ENCODE measurements around the gene CDC25A.

CDC25A gene

GRCh38 chr3:48185129-48185528, 3.1 kb downstream of the CDC25A start:
- no peak overlapping the region for H3K27ac Mint-ChIP-seq
- peaks cover 73% of the 10 kb centered on the region for H3K36me3 Mint-ChIP-seq (ENCODE audit: low read depth)
- H3K4me3 Mint-ChIP-seq, result no peak overlapping the region
- H3K9me3 Mint-ChIP-seq, result no peaks in the 10 kb centered on the region
- peaks cover 16% of the 10 kb centered on the region for H3K27me3 Mint-ChIP-seq
- no peak for DNase-seq
- peaks cover 26% of the 10 kb centered on the region for H3K4me1 Mint-ChIP-seq (ENCODE audit: low read depth)

DNA sequence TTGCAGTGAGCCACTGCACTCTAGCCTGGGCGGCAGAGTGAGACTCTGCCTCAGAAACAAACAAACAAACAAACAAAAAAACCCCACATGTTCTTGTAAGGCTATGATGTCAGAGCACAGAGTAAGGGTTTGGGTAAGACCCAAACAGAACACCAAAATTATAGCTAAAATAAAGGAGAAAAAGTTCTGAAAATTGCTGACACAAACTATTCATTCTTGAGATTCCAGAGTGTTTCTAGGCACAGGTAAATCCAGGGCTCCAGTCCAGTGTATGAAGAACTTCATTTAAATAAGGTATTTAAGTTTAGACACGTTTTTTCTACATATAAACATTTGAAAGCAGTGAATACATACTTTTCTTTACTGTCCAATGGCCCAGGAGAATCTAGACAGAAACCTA, 3.9 kb downstream of the CDC25A start:
- no peak for DNase-seq
- Mint-ChIP-seq H3K36me3 (ENCODE audit: low read depth) (peaks cover 81% of the 10 kb centered on the region), H3K4me3 (no peak overlapping the region), H3K4me1 (ENCODE audit: low read depth) (peaks cover 26% of the 10 kb centered on the region), H3K27ac (no peak overlapping the region), H3K9me3 (no peaks in the 10 kb centered on the region), H3K27me3 (peaks cover 16% of the 10 kb centered on the region)

GRCh38 chr3:48180531-48181253, 7.5 kb downstream of the CDC25A start:
- no peak for DNase-seq
- H3K36me3 Mint-ChIP-seq (ENCODE audit: low read depth), result peaks cover 97% of the 10 kb centered on the region
- no peak overlapping the region for H3K27ac Mint-ChIP-seq
- H3K9me3 Mint-ChIP-seq, result no peaks in the 10 kb centered on the region
- peaks cover 6% of the 10 kb centered on the region for H3K4me1 Mint-ChIP-seq (ENCODE audit: low read depth)
- H3K27me3 Mint-ChIP-seq, result peaks cover 5% of the 10 kb centered on the region
- H3K4me3 Mint-ChIP-seq, result no peak overlapping the region

- Mint-ChIP-seq H3K36me3 (ENCODE audit: low read depth) (peaks cover 96% of the 10 kb centered on the region), H3K27me3 (no peaks in the 10 kb centered on the region), H3K27ac (no peak overlapping the region), H3K4me1 (ENCODE audit: low read depth) (peaks cover 2% of the 10 kb centered on the region), H3K9me3 (no peaks in the 10 kb centered on the region), H3K4me3 (no peak overlapping the region)
- DNase-seq, result no peak
Observed at GRCh38 chr3:48180021-48180420, 8.2 kb downstream of the CDC25A start.

GRCh38 chr3:48178072-48178471, 10.1 kb downstream of the CDC25A start:
- H3K27ac Mint-ChIP-seq, result no peak overlapping the region
- no peak for DNase-seq
- H3K36me3 Mint-ChIP-seq (ENCODE audit: low read depth), result peaks cover 96% of the 10 kb centered on the region
- H3K27me3 Mint-ChIP-seq, result no peaks in the 10 kb centered on the region
- no peak overlapping the region for H3K4me3 Mint-ChIP-seq
- H3K9me3 Mint-ChIP-seq, result no peaks in the 10 kb centered on the region
- H3K4me1 Mint-ChIP-seq (ENCODE audit: low read depth), result no peaks in the 10 kb centered on the region

DNA sequence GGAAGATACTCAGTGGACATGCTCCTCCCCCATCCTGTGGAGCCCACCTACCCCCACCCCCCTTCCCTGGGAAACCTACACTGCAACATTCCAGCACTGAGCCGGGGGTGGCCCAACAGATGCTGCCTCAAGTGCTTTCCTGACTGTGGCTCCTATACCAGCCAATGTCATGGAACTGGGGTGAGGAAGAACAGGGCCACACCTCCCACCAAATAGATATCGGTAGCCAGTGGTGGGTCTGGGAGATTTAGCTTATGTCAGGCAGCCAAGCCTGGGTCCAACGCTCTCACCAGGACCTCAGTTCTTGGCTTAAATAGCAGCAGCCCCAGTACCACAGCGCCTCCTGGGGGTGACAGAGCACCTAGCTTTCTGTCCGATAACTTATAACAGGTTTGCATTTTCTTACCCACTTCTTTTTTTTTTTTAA, 30.3 kb downstream of the CDC25A start:
- Mint-ChIP-seq H3K4me1 (ENCODE audit: low read depth) (no peaks in the 10 kb centered on the region), H3K27me3 (no peaks in the 10 kb centered on the region), H3K36me3 (ENCODE audit: low read depth) (peaks cover 69% of the 10 kb centered on the region), H3K9me3 (no peaks in the 10 kb centered on the region), H3K4me3 (no peak overlapping the region), H3K27ac (no peak overlapping the region)
- DNase-seq, result peak; percentile 52

- H3K27ac Mint-ChIP-seq, result peak overlapping the region; percentile 57
- H3K4me1 Mint-ChIP-seq (ENCODE audit: low read depth), result no peaks in the 10 kb centered on the region
- DNase-seq, result no peak
- no peak overlapping the region for H3K4me3 Mint-ChIP-seq
- no peaks in the 10 kb centered on the region for H3K27me3 Mint-ChIP-seq
- H3K9me3 Mint-ChIP-seq, result no peaks in the 10 kb centered on the region
- H3K36me3 Mint-ChIP-seq (ENCODE audit: low read depth), result peaks cover 62% of the 10 kb centered on the region
Observed at GRCh38 chr3:48157202-48157840, 30.9 kb downstream of the CDC25A start.

DNA sequence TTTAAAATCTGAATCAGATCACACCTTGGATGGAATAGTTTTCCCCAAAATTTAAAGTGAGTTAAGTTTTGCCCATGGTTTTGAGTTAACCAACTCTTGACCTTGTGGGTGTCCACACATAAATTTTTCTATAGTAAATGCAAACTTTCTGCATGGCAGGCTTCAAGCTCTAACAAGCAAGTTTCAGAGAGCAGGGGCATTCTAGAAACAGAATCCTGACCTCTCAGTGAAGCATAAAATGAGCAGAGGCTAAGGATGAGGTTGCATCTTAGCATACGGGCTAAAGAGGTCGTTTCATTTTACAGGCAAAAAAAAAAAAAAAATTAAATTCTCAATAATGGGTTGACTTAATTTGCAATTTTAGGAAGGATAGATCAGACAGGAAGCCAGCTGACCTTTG, 32.1 kb downstream of the CDC25A start:
- Mint-ChIP-seq H3K36me3 (ENCODE audit: low read depth) (peaks cover 51% of the 10 kb centered on the region), H3K27ac (no peak overlapping the region), H3K9me3 (no peaks in the 10 kb centered on the region), H3K4me3 (no peak overlapping the region), H3K27me3 (no peaks in the 10 kb centered on the region), H3K4me1 (ENCODE audit: low read depth) (no peaks in the 10 kb centered on the region)
- DNase-seq, result no peak

- no peaks in the 10 kb centered on the region for H3K9me3 Mint-ChIP-seq
- H3K27ac Mint-ChIP-seq, result no peak overlapping the region
- no peaks in the 10 kb centered on the region for H3K27me3 Mint-ChIP-seq
- DNase-seq, result no peak
- peaks cover 40% of the 10 kb centered on the region for H3K36me3 Mint-ChIP-seq (ENCODE audit: low read depth)
- H3K4me1 Mint-ChIP-seq (ENCODE audit: low read depth), result no peaks in the 10 kb centered on the region
- H3K4me3 Mint-ChIP-seq, result no peak overlapping the region
Observed at GRCh38 chr3:48155122-48155521, 33.1 kb downstream of the CDC25A start.

- Mint-ChIP-seq H3K9me3 (no peaks in the 10 kb centered on the region), H3K4me1 (ENCODE audit: low read depth) (no peaks in the 10 kb centered on the region), H3K27me3 (no peaks in the 10 kb centered on the region), H3K27ac (no peak overlapping the region), H3K36me3 (ENCODE audit: low read depth) (peaks cover 8% of the 10 kb centered on the region), H3K4me3 (no peak overlapping the region)
- no peak for DNase-seq
Observed at GRCh38 chr3:48151807-48152427, 36.3 kb downstream of the CDC25A start.

DNA sequence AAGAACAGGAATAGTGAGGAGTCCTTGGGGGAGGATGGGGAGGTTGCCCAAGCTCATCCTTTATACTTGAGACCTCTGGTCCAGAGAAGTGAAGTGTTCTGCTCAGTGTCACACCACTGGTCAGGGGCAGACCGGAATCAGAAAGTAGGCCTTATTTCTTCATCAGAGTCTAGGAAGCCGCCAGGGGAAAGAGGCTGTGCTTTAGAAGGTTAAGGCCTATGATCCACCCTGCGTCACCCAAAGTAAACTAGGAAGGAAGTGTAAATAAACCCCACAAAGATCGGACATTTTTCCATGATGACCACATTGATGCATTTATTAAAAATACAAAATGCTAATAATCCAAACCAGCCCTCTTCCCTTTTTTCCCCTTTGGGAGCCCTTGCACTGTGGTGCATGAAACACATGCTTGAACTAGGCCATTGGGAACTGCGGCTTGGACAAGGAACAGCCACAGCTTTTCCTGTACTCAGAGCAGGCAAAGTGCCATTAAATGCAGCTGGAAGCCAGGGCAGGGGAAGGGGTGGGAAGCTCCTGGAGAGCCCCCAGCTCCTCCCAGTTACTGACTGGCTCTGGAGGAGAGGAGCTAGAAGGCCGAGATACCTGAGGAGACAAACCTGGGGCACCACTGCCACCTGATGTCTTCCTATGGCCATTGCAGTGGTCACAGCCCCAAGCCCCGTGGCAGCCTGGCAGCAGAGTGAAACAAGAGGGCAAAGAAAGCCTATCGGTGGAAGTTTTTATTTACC, 37.0 kb downstream of the CDC25A start:
- DNase-seq, result peak; percentile 65
- no peaks in the 10 kb centered on the region for H3K4me1 Mint-ChIP-seq (ENCODE audit: low read depth)
- H3K9me3 Mint-ChIP-seq, result no peaks in the 10 kb centered on the region
- no peak overlapping the region for H3K27ac Mint-ChIP-seq
- H3K27me3 Mint-ChIP-seq, result no peaks in the 10 kb centered on the region
- no peak overlapping the region for H3K4me3 Mint-ChIP-seq
- peaks cover 4% of the 10 kb centered on the region for H3K36me3 Mint-ChIP-seq (ENCODE audit: low read depth)

DNA sequence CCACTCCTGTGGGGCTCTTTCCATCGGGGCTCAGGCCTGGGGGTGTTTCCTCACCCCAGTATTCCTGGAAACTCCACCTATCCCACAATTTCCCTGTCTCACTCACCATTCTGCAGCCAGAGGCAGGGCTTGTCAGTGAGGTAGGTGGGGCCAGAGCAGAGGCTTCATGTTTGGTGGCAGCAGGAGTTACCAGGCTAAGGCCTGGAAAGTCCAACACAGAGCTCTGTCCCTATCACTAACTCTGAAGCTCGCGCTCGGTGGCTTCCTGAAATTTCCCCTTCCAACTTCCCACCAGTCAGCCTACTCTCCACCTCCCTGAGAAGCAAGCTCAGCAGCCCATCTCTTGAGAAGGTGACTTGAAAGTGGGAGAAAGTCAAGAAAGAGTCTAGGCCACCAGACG, 44.2 kb downstream of the CDC25A start:
- Mint-ChIP-seq H3K4me1 (ENCODE audit: low read depth) (no peaks in the 10 kb centered on the region), H3K27ac (no peak overlapping the region), H3K36me3 (ENCODE audit: low read depth) (no peaks in the 10 kb centered on the region), H3K4me3 (no peak overlapping the region), H3K27me3 (no peaks in the 10 kb centered on the region), H3K9me3 (no peaks in the 10 kb centered on the region)
- DNase-seq, result no peak

- DNase-seq, result no peak
- Mint-ChIP-seq H3K9me3 (no peaks in the 10 kb centered on the region), H3K4me1 (ENCODE audit: low read depth) (no peaks in the 10 kb centered on the region), H3K27ac (no peak overlapping the region), H3K36me3 (ENCODE audit: low read depth) (no peaks in the 10 kb centered on the region), H3K27me3 (no peaks in the 10 kb centered on the region), H3K4me3 (no peak overlapping the region)
Observed at GRCh38 chr3:48143567-48143966, 44.6 kb downstream of the CDC25A start.

GRCh38 chr3:48142316-48142870, 45.8 kb downstream of the CDC25A start:
- no peaks in the 10 kb centered on the region for H3K36me3 Mint-ChIP-seq (ENCODE audit: low read depth)
- no peak overlapping the region for H3K27ac Mint-ChIP-seq
- H3K27me3 Mint-ChIP-seq, result no peaks in the 10 kb centered on the region
- no peak for DNase-seq
- H3K4me1 Mint-ChIP-seq (ENCODE audit: low read depth), result no peaks in the 10 kb centered on the region
- no peak overlapping the region for H3K4me3 Mint-ChIP-seq
- no peaks in the 10 kb centered on the region for H3K9me3 Mint-ChIP-seq
